HepG2 (cell line): ENCODE data around the gene UGGT1. TPM values are rescaled to one million over a fixed set of nuclear protein-coding genes. Genes with fewer than 3 reads are reported as not detected.

ENCODE experiments used
- ATAC-seq: fragments of 200-7000 bp; cut with Tn5 transposase; 3 replicates; pipeline ENCODE4 v1.9.1; 2020; ENCODE audit warnings: mild to moderate bottlenecking, moderate library complexity
- BruUV-seq: library from RNA; stranded (reverse); fragments of 400-500 nt; replicated peaks from 2 replicates; lab custom pipeline; 2021; lab: Mats Ljungman, UMichigan
- CTCF ChIA-PET: fragments of 300-600 bp; formaldehyde crosslinking; extraction: SDS; loops from one replicate; lab custom pipeline; 2021; ENCODE audit warnings: low total read pairs, inconsistent platforms, low intra/inter-chr PET ratio; lab: Yijun Ruan, JAX
- POLR2A ChIA-PET: fragments of 350-600 bp; sonication (Branson Sonifier 250); formaldehyde crosslinking; loops from one replicate; lab custom pipeline; 2020; ENCODE audit warnings: antibody characterized with exemption, inconsistent platforms; lab: Yijun Ruan, JAX
- DNase-seq: peaks from one replicate; pipeline ENCODE4 v3.0.0-alpha.2; 2015; ENCODE audit warnings: low spot score
- FAIRE-seq: peaks from 3 replicates; lab custom pipeline; 2011; peaks lifted over from hg19 to GRCh38; lab: Jason Lieb, UNC
- H2AFZ ChIP-seq: one replicate; pipeline ENCODE4 v1.6.1; 2011; ENCODE audit warnings: low read length, inconsistent platforms
- H3K27ac ChIP-seq: fragments of 300-600 bp; 3 replicates; pipeline ENCODE4 v1.8.0; 2011; ENCODE audit warnings: mixed run types, mild to moderate bottlenecking, mixed read lengths, low read length, inconsistent platforms; ENCODE audit not compliant: insufficient read depth; ENCODE audit errors: extremely low read length
- H3K27me3 ChIP-seq, 2 experiments: fragments of 200-600 bp in 1 of 2; 2 replicates in 1 of 2; 3 replicates in 1 of 2; pipeline versions ENCODE4 v1.6.0 to v1.8.0; 2011; ENCODE audit warnings: low read length in 2 of 2, mild to moderate bottlenecking in 2 of 2, moderate library complexity in 2 of 2, inconsistent platforms in 1 of 2; ENCODE audit not compliant: insufficient read depth in 2 of 2, control insufficient read depth in 1 of 2
- H3K36me3 ChIP-seq, 2 experiments: fragments of 200-600 bp in 1 of 2; replicated peaks in 1 of 2; 2 replicates in 1 of 2; 3 replicates in 1 of 2; pipeline versions ENCODE4 v1.5.1 to v1.8.0; 2011; ENCODE audit warnings: low read length in 2 of 2, inconsistent platforms in 1 of 2; ENCODE audit not compliant: insufficient read depth in 2 of 2, control insufficient read depth in 1 of 2
- H3K4me1 ChIP-seq: 2 replicates; pipeline ENCODE4 v1.5.1; 2012; ENCODE audit warnings: low read length, inconsistent platforms; ENCODE audit not compliant: insufficient read depth
- H3K4me2 ChIP-seq: 2 replicates; pipeline ENCODE4 v1.6.0; 2011; ENCODE audit warnings: low read depth, low read length, inconsistent platforms
- H3K4me3 ChIP-seq, 3 experiments: fragments of 200-600 bp in 1 of 3; sonication (generic), shearing (Covaris generic) in 1 of 3; replicated peaks in 1 of 3; 2 replicates each; pipeline ENCODE4 v1.5.1; 2011 to 2016; ENCODE audit warnings: low read length in 3 of 3, inconsistent platforms in 2 of 3, low read depth in 2 of 3, mild to moderate bottlenecking in 2 of 3, control low read depth in 1 of 3, mixed read lengths in 1 of 3; ENCODE audit not compliant: insufficient read depth in 1 of 3
- H3K79me2 ChIP-seq: one replicate; pipeline ENCODE4 v1.6.1; 2011; ENCODE audit warnings: low read length, inconsistent platforms; ENCODE audit not compliant: insufficient read depth
- H3K9ac ChIP-seq: 2 replicates; pipeline ENCODE4 v1.6.0; 2011; ENCODE audit warnings: mild to moderate bottlenecking, low read depth, low read length, inconsistent platforms; ENCODE audit not compliant: insufficient read depth
- H3K9me3 ChIP-seq: 2 replicates; pipeline ENCODE4 v1.5.1; 2012; ENCODE audit warnings: mild to moderate bottlenecking, low read length
- H4K20me1 ChIP-seq: 2 replicates; pipeline ENCODE4 v1.6.0; 2011; ENCODE audit warnings: inconsistent platforms, mild to moderate bottlenecking, low read length, moderate library complexity; ENCODE audit not compliant: insufficient read depth
- FOXP4 ChIP-seq: sonication (generic); formaldehyde crosslinking; IDR thresholded peaks from 2 replicates; pipeline ENCODE4 v1.4.0; 2020; ENCODE audit warnings: missing genetic modification reagents
- HDAC2 ChIP-seq: sonication (generic); formaldehyde crosslinking; IDR thresholded peaks from 2 replicates; pipeline ENCODE4 v1.4.0; 2020; ENCODE audit warnings: missing genetic modification reagents
- MIER3 ChIP-seq: IDR thresholded peaks from 2 replicates; pipeline ENCODE4 v1.6.1; 2016; ENCODE audit warnings: missing compliant biosample characterization, borderline replicate concordance
- PAWR ChIP-seq: sonication (generic); formaldehyde crosslinking; IDR thresholded peaks from 2 replicates; pipeline ENCODE4 v1.4.0; 2020; ENCODE audit warnings: missing genetic modification reagents, mild to moderate bottlenecking, borderline replicate concordance
- RAD21 ChIP-seq: fragments of 450-650 bp; formaldehyde crosslinking; IDR thresholded peaks from 2 replicates; pipeline ENCODE4 v1.5.0; 2020; ENCODE audit warnings: mild to moderate bottlenecking
- SPEN ChIP-seq: sonication (generic); formaldehyde crosslinking; IDR thresholded peaks from 2 replicates; pipeline ENCODE4 v1.5.1; 2020; ENCODE audit warnings: low read depth, mild to moderate bottlenecking, missing genetic modification reagents
- ZBTB10 ChIP-seq: sonication (generic); formaldehyde crosslinking; IDR thresholded peaks from 2 replicates; pipeline ENCODE4 v1.4.0; 2020; ENCODE audit warnings: missing genetic modification reagents, borderline replicate concordance
- ZEB1 ChIP-seq: IDR thresholded peaks from 2 replicates; pipeline ENCODE4 v1.6.1; 2012; ENCODE audit warnings: mild to moderate bottlenecking, low read depth, inconsistent platforms; ENCODE audit not compliant: insufficient replicate concordance
- ZNF407 ChIP-seq: sonication (generic); formaldehyde crosslinking; IDR thresholded peaks from one replicate; pipeline ENCODE4 v1.5.1; 2020; ENCODE audit warnings: mild to moderate bottlenecking, missing genetic modification reagents; ENCODE audit errors: not compliant biosample characterization
- ZNF431 ChIP-seq: sonication (generic); formaldehyde crosslinking; IDR thresholded peaks from 2 replicates; pipeline ENCODE4 v1.9.0; 2022; ENCODE audit warnings: missing genetic modification reagents, low read depth, mild to moderate bottlenecking, borderline replicate concordance
- ZNF567 ChIP-seq: sonication (generic); formaldehyde crosslinking; IDR thresholded peaks from 2 replicates; pipeline ENCODE4 v1.8.1; 2023; ENCODE audit warnings: mild to moderate bottlenecking, missing genetic modification reagents, borderline replicate concordance
- WGBS: methylation state at CpG from one replicate; pipeline ENCODE4 v1.1.6; 2017; ENCODE audit warnings: low lambda C conversion rate; 5-methylcytosine and 5-hydroxymethylcytosine counted together
- in situ Hi-C: cut with HindIII; loops from 2 replicates; pipeline ENCODE4 v1.10.0; 2017; ENCODE audit warnings: low pct_unique_long_range_greater_than_20kb; ENCODE audit not compliant: extremely low pct_ligation_motif_present
- intact Hi-C: fragments of 100-400 bp; cut with micrococcal nuclease; formaldehyde crosslinking; loops from one replicate; pipeline ENCODE4 v1.10.0; 2022; ENCODE audit not compliant: unreplicated experiment
- polyA plus RNA-seq, 8 experiments: library from polyadenylated mRNA; depleted of rRNA in 3 of 8; stranded (reverse) in 7 of 8; unstranded in 1 of 8; fragments of >200 nt; fragmentation: Illumina TruSeq in 4 of 8; extraction: Trizol in 4 of 8; gene quantifications; 2 replicates each; pipeline versions ENCODE4 v1.2.1 to v1.2.3, GENCODE V29; 2011 to 2016; ENCODE audit warnings: low read depth in 4 of 8, missing spikeins in 1 of 8, mixed read lengths in 1 of 8; ENCODE audit not compliant: insufficient read depth in 1 of 8
- total RNA-seq, 5 experiments: library from RNA; depleted of rRNA; stranded (reverse); fragments of >200 nt; fragmentation: Illumina TruSeq; extraction: Trizol; gene quantifications; 2 replicates each; pipeline ENCODE4 v1.2.3, GENCODE V29; 2016; ENCODE audit warnings: low read depth in 1 of 5

UGGT1 gene
- total and polyA plus RNA-seq, 2 of the 13 experiments (the other 11 are each of a cell fraction or from before 2014, with no cell fraction given), result 35.8 to 83.2 TPM

- FAIRE-seq (no peak), ATAC-seq (no peak), DNase-seq (no peak)
- no peaks in the 10 kb centered on the region for H4K20me1 ChIP-seq
- peaks cover 28 to 84% of the 10 kb centered on the region in 2 experiments for H3K36me3 ChIP-seq
- 96% methylated on average over 4 of the region's 4 CpGs for WGBS
- peak overlapping the region; percentile 69 for H3K4me2 ChIP-seq
- in situ Hi-C loops (loop anchor here (10.0 kb wide), 1 partner anchor 55 kb away; no protein-coding TSS in a partner anchor), intact Hi-C loops (no loop called here)
- H3K4me3 ChIP-seq, result peak overlapping the region in 1 of 3 experiments; percentile 36; a peak in 1 of 6 replicates
- H3K79me2 ChIP-seq, result no peaks in the 10 kb centered on the region
- H3K27me3 ChIP-seq, result no peaks in the 10 kb centered on the region
- H3K9ac ChIP-seq, result peak overlapping the region; percentile 82
- CTCF ChIA-PET, result interaction anchor here (1.3 to 2.8 kb wide), 3 partner anchors 16 to 127 kb away, joined by 3 to 30 read pairs (median 5); no protein-coding TSS in a partner anchor
- POLR2A ChIA-PET, result interaction anchor here (0.9 to 2.2 kb wide), 11 partner anchors 9 to 142 kb away, joined by 3 to 27 read pairs (median 5); partner anchors contain the start of gene UGGT1
- H3K9me3 ChIP-seq, result no peaks in the 10 kb centered on the region
- H3K27ac ChIP-seq, result peak overlapping the region; percentile 93
- peaks cover 47% of the 10 kb centered on the region for H3K4me1 ChIP-seq
- BruUV-seq, result no TSS peak
- no peak overlapping the region for H2AFZ ChIP-seq
- TF ChIP-seq RAD21 (CRISPR knock-in tag), result 0 out of 2 replicates have a peak, but pooled peaks have one; percentile 7
- no peak for TF ChIP-seq FOXP4 (CRISPR knock-in tag)
- no peak for TF ChIP-seq PAWR (CRISPR knock-in tag)
- 0 out of 2 replicates have a peak, but pooled peaks have one; percentile 4 for TF ChIP-seq ZBTB10 (CRISPR knock-in tag)
- no peak for TF ChIP-seq ZNF431 (CRISPR knock-in tag)
- TF ChIP-seq HDAC2 (CRISPR knock-in tag), result no peak
- TF ChIP-seq MIER3 (CRISPR knock-in tag), result peak; percentile 9; the same call in 1 of the 2 replicates
- no peak for TF ChIP-seq ZNF567 (CRISPR knock-in tag)
- 0 out of 2 replicates have a peak, but pooled peaks have one; percentile 16 for TF ChIP-seq SPEN (CRISPR knock-in tag)
- peak; percentile 11 for TF ChIP-seq ZEB1
- TF ChIP-seq ZNF407, result no peak
Observed at GRCh38 chr2:128179461-128179755, 88.4 kb downstream of the UGGT1 start.
